RWPE1 (cell line): ENCODE measurements around the gene MBP.
A peak's percentile ranks its signal among the peaks of the same experiment; 100 is the strongest.

Source experiments
- CTCF ChIA-PET: fragments of 350-600 bp; sonication (Branson Sonifier 250); formaldehyde crosslinking; extraction: SDS; loops from one replicate; lab custom pipeline; 2021; lab: Yijun Ruan, JAX
- POLR2A ChIA-PET: fragments of 400-600 bp; formaldehyde crosslinking; extraction: SDS; loops from one replicate; lab custom pipeline; 2020; ENCODE audit warnings: antibody characterized with exemption; ENCODE audit not compliant: low non-redundant PET; lab: Yijun Ruan, JAX
- DNase-seq: peaks from one replicate; pipeline ENCODE4 v3.0.0; 2012; ENCODE audit warnings: low spot score
- H3K27ac ChIP-seq: fragments of 450-650 bp; 2 replicates; pipeline ENCODE4 v1.5.1; 2017
- CTCF ChIP-seq: fragments of 450-650 bp; conservative IDR thresholded peaks from 2 replicates; pipeline ENCODE4 v1.5.1; 2017; ENCODE audit warnings: low read depth, mild to moderate bottlenecking

The MBP gene

GRCh38 chr18:77103991-77104531, 28.5 kb downstream of the MBP start:
- ChIA-PET POLR2A (no interaction called here), CTCF (no interaction called here)

GRCh38 chr18:77103187-77103850, 29.3 kb downstream of the MBP start:
- CTCF ChIA-PET, result no interaction called here
- no peak for DNase-seq
- POLR2A ChIA-PET, result no interaction called here
- H3K27ac ChIP-seq, result peak overlapping the region; percentile 73
- no peak for TF ChIP-seq CTCF

More at GRCh38 chr18:77103991-77104531, 28.5 kb downstream of the MBP start:
- H3K27ac ChIP-seq, result peak overlapping the region; percentile 73
- no peak for DNase-seq
- no peak for TF ChIP-seq CTCF

GRCh38 chr18:77102259-77103040, 30.1 kb downstream of the MBP start:
- no peak for TF ChIP-seq CTCF
- peak overlapping the region; percentile 100 for H3K27ac ChIP-seq
- POLR2A ChIA-PET, result no interaction called here
- DNase-seq, result no peak
- CTCF ChIA-PET, result interaction anchor here (0.6 kb wide), 1 partner anchor 22 kb away, joined by 5 read pairs; no protein-coding TSS in a partner anchor

GRCh38 chr18:77101410-77102258, 30.9 kb downstream of the MBP start:
- POLR2A ChIA-PET, result no interaction called here
- DNase-seq, result peak; percentile 93
- CTCF ChIA-PET, result interaction anchor here (0.7 kb wide), 1 partner anchor 32 kb away, joined by 4 read pairs; no protein-coding TSS in a partner anchor

GRCh38 chr18:77100751-77101355, 31.7 kb downstream of the MBP start:
- H3K27ac ChIP-seq, result peak overlapping the region; percentile 100
- ChIA-PET POLR2A (no interaction called here), CTCF (interaction anchor here (0.7 kb wide), 1 partner anchor 31 kb away, joined by 4 read pairs; no protein-coding TSS in a partner anchor)
- peak; percentile 22 for DNase-seq
- no peak for TF ChIP-seq CTCF

More at GRCh38 chr18:77101410-77102258, 30.9 kb downstream of the MBP start:
- TF ChIP-seq CTCF, result no peak
- peak overlapping the region; percentile 100 for H3K27ac ChIP-seq
